HFF-Myc (cell line): ENCODE results near the gene RYR2.

Experiments used
- DNase-seq: peaks from one replicate; pipeline ENCODE4 v3.0.0-alpha.2; 2011; ENCODE audit warnings: low read depth; ENCODE audit errors: extremely low read depth
- H3K4me3 ChIP-seq: replicated peaks from 2 replicates; pipeline ENCODE4 v1.5.1; 2011; ENCODE audit warnings: low read depth, mild to moderate bottlenecking, control low read depth, low read length
- CTCF ChIP-seq: IDR thresholded peaks from 2 replicates; pipeline ENCODE4 v1.5.1; 2012; ENCODE audit warnings: mild to moderate bottlenecking, low read depth, low read length, control low read depth; ENCODE audit errors: missing control alignments

RYR2 gene

GRCh38 chr1:237320890-237321289 lies 278.9 kb downstream of the RYR2 start:
- no peak for DNase-seq
- no peak overlapping the region for H3K4me3 ChIP-seq
- TF ChIP-seq CTCF, result no peak

GRCh38 chr1:237324226-237324625 lies 282.2 kb downstream of the RYR2 start:
- H3K4me3 ChIP-seq, result no peak overlapping the region
- DNase-seq, result no peak
- no peak for TF ChIP-seq CTCF

- no peak overlapping the region for H3K4me3 ChIP-seq
- DNase-seq, result no peak
- no peak for TF ChIP-seq CTCF
Observed at GRCh38 chr1:237327061-237327460, 285.1 kb downstream of the RYR2 start.

DNA sequence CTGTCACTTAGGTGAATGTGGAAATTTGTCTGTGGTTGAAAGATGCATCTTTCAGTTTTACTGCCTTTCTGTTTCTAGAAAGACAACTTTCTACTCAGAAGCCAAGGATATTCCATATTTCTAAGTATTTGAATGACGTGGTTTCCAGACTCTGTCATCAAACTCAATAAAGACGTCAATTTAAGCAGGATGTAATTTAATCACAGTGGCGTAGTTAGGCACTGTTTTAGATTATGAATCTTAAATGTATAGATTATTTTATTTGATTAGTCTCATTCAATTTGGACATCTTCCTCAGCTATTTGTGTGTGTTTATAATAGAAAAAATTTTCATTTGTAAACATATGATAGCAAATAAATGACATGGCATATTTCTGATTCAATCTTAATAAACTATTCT lies 298.9 kb downstream of the RYR2 start:
- TF ChIP-seq CTCF, result no peak
- no peak overlapping the region for H3K4me3 ChIP-seq
- no peak for DNase-seq

- no peak overlapping the region for H3K4me3 ChIP-seq
- DNase-seq, result no peak
- TF ChIP-seq CTCF, result no peak
Observed at GRCh38 chr1:237341391-237341790, 299.4 kb downstream of the RYR2 start.

DNA sequence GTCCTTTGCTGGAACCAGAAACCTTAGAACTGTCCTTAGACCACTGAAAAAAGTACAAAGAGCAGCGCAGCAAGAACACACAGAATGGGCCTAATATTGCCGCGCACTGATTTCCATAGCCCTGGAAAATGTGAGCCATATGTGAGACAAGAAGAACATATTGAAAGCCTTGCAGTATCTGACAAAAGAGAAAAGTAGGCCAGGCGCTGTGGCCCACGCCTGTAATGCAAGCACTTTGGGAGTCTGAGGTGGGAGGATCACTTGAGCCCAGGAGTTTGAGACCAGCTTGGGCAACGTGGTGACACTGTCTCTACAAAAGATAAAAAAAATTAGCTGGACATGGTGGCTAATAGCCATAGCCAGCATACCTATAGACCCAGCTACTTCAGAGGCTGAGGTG lies 300.7 kb downstream of the RYR2 start:
- no peak for TF ChIP-seq CTCF
- DNase-seq, result no peak
- H3K4me3 ChIP-seq, result no peak overlapping the region

DNA sequence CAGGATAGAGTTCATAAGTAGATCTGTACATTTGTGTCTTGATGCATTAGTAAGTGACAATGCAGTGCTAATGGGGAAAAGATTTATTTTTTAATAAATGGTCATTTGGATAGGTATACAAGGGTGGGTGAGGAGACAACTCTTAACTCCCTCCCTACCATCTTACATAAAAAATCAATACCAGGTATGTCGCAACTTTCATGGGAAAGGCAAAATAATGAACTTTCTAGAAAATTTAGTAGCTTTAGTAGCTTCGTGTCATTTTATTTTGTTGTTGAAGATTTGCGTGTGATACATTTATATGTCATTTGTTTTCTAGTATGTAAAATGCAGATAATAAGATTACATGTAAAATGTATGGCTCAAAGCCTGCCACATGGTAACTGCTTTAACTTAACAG lies 310.8 kb downstream of the RYR2 start:
- TF ChIP-seq CTCF, result no peak
- no peak for DNase-seq
- no peak overlapping the region for H3K4me3 ChIP-seq
